Right lobe of liver (tissue), 6 donors: ENCODE measurements around the gene GPX5. TPM values are rescaled to one million over a fixed set of nuclear protein-coding genes. Genes with fewer than 3 reads are reported as not detected.
A peak's percentile ranks its signal among the peaks of the same experiment; 100 is the strongest.

ENCODE experiments used
- ATAC-seq, 4 donors: fragments of 200-7000 bp; cut with Tn5 transposase; one replicate each; pipeline ENCODE4 v1.9.1; 2020; ENCODE audit warnings: mild to moderate bottlenecking in 4 of 4, moderate library complexity in 4 of 4
- DNase-seq, 3 donors: peaks; one replicate each; pipeline ENCODE4 v3.0.0-alpha.2; 2020
- H3K27ac ChIP-seq, 3 donors: fragments of 200-600 bp; one replicate each; pipeline ENCODE4 v1.8.0; 2022
- H3K27me3 ChIP-seq, 2 donors: fragments of 200-600 bp; one replicate each; pipeline ENCODE4 v1.8.0; 2022
- H3K36me3 ChIP-seq, 4 donors: fragments of 200-600 bp; sonication (generic) in 1 of 4; one replicate each; pipeline versions ENCODE4 v1.5.1 to v1.8.0; 2017 to 2022; ENCODE audit warnings: control low read depth in 1 of 4
- H3K4me1 ChIP-seq, 4 donors: fragments of 200-600 bp; sonication (generic) in 1 of 4; one replicate each; pipeline versions ENCODE4 v1.5.1 to v1.8.0; 2017 to 2022; ENCODE audit warnings: control low read depth in 1 of 4
- H3K4me3 ChIP-seq, 3 donors: fragments of 200-600 bp; one replicate each; pipeline ENCODE4 v1.8.0; 2022
- H3K9me3 ChIP-seq, 4 donors: fragments of 200-600 bp; sonication (generic) in 1 of 4; one replicate each; pipeline versions ENCODE4 v1.5.1 to v1.8.0; 2017 to 2022; ENCODE audit warnings: control low read depth in 1 of 4
- CTCF ChIP-seq, 4 donors: fragments of 200-600 bp in 3 of 4; fragments of 450-650 bp in 1 of 4; IDR thresholded peaks; one replicate each; pipeline versions ENCODE4 v1.5.1 to v1.8.0; 2016 to 2022; ENCODE audit warnings: antibody characterized with exemption in 4 of 4, mild to moderate bottlenecking in 2 of 4
- POLR2A ChIP-seq: fragments of 450-650 bp; IDR thresholded peaks from one replicate; pipeline ENCODE4 v1.6.1; 2017; ENCODE audit warnings: antibody characterized with exemption, mild to moderate bottlenecking
- WGBS: methylation state at CpG from one replicate; pipeline ENCODE4 v1.1.6; 2018; ENCODE audit warnings: low coverage, low lambda C conversion rate; ENCODE audit not compliant: insufficient coverage; ENCODE audit errors: missing lambda C conversion rate; 5-methylcytosine and 5-hydroxymethylcytosine counted together
- intact Hi-C, 2 donors: fragments of 100-400 bp; cut with DNase I; formaldehyde crosslinking; loops; one replicate each; pipeline versions ENCODE4 v1.11.2 to v1.14.1; 2022
- total RNA-seq, 6 experiments: library from RNA; depleted of rRNA in 2 of 6; stranded (reverse); fragments of >200 nt in 2 of 6; fragmentation: NEBNext Ultra II Directional in 3 of 6; extraction: Animal tissue kit (Norgen Biotek cat#: 25700) in 3 of 6; gene quantifications; one replicate each; pipeline versions ENCODE4 v1.1.0 to v1.2.4, GENCODE V29; 2016 to 2023
- donor health status: DM: no; HTN: yes; CAD: no.
- donor health status: DM: no; HTN: no; CAD: no.
- donor health status: DM: no; HTN: no; CAD: no.
- donor health status: DM: no; HTN: yes; CAD: no.
- donor health status: DM: no; HTN: yes; CAD: no.

The GPX5 gene
- total RNA-seq, 6 experiments from 2014 or later: not detected

- Histone ChIP-seq H3K9me3 (no peaks in the 10 kb centered on the region), H3K36me3 (no peaks in the 10 kb centered on the region), H3K4me1 (no peaks in the 10 kb centered on the region), H3K4me3 (no peak overlapping the region), H3K27ac (no peak overlapping the region), H3K27me3 (peaks cover 0 to 4% of the 10 kb centered on the region in 2 donors)
- no peak for ATAC-seq
- WGBS: 60% methylated on average over 1 of the region's 1 CpG
- TF ChIP-seq POLR2A (no peak), CTCF (IDR thresholded peaks at IDR 0.05) (no peak)
- intact Hi-C loops: no loop called here
- no peak for DNase-seq
Observed at GRCh38 chr6:28486533-28486932, 39.1 kb upstream of the GPX5 start.

- intact Hi-C loops: no loop called here
- peaks cover 0 to 4% of the 10 kb centered on the region in 2 donors for H3K27me3 ChIP-seq
- no peaks in the 10 kb centered on the region for H3K4me1 ChIP-seq
- H3K4me3 ChIP-seq: no peak overlapping the region
- 45% methylated on average over 3 of the region's 3 CpGs for WGBS
- H3K27ac ChIP-seq: no peak overlapping the region
- ATAC-seq: no peak
- TF ChIP-seq POLR2A (no peak), CTCF (IDR thresholded peaks at IDR 0.05) (no peak)
- no peaks in the 10 kb centered on the region for H3K9me3 ChIP-seq
- DNase-seq: no peak
- no peaks in the 10 kb centered on the region for H3K36me3 ChIP-seq
Observed at GRCh38 chr6:28486988-28487742, 38.5 kb upstream of the GPX5 start.

- Histone ChIP-seq H3K36me3 (no peaks in the 10 kb centered on the region), H3K9me3 (no peaks in the 10 kb centered on the region), H3K27me3 (peaks cover 0 to 4% of the 10 kb centered on the region in 2 donors), H3K27ac (no peak overlapping the region), H3K4me1 (no peaks in the 10 kb centered on the region), H3K4me3 (no peak overlapping the region)
- no peak for ATAC-seq
- DNase-seq: no peak
- intact Hi-C loops: no loop called here
- WGBS: 18% methylated on average over 14 of the region's 14 CpGs
- TF ChIP-seq POLR2A (no peak), CTCF (IDR thresholded peaks at IDR 0.05) (no peak)
Observed at GRCh38 chr6:28488916-28489365, 36.7 kb upstream of the GPX5 start.

DNA sequence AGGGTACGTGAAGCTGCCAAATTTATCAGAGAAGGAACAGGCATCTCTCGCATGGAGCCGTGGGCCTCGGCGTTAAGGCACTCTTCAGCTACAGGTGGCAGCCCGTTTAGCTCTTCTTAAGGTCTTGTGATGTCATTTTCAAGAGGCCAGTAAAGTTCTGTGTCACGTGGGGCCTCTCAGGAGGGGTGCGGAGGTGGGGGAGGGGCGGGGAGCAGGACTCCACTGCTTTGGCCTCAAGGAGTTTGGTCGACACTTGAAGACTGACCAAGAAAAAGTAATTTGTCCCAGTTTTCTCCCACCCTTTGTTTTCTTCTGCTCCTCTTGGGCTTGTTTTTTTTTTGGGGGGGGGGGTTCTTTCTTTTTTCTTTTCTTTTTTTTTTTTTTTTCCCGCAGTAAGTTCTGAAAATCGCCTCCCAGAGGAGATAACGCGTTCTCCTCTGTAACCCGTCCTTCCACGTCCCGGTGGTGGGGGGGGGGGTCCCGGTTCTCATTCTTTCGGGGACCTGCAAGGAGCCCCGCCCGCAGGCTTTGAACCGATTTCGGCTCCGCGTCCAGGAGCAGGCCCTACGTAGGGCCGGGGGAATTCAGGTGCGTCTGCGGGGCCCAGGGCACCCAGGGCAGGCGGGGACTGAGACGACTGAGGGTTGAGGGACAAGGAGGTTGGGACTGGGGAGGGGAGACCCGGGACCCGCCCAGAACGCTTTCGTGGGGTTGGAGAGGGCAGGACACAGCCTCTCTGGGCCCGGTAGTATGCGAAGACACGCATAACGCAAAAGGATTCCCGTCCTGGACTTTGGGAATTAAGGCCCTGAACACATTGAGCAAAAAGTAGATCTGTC, 36.1 kb upstream of the GPX5 start:
- no peaks in the 10 kb centered on the region for H3K36me3 ChIP-seq
- no peaks in the 10 kb centered on the region for H3K9me3 ChIP-seq
- 5% methylated on average over 20 of the region's 40 CpGs for WGBS
- intact Hi-C loops: no loop called here
- ATAC-seq (peak in 3 of 4 donors; percentile 20 to 35 (median 26)), DNase-seq (peak in 1 of 3 donors; percentile 29)
- no peaks in the 10 kb centered on the region for H3K4me1 ChIP-seq
- H3K27ac ChIP-seq: no peak overlapping the region
- TF ChIP-seq POLR2A: no peak
- TF ChIP-seq CTCF (IDR thresholded peaks at IDR 0.05): no peak
- peak overlapping the region in 1 of 3 donors; percentile 21 for H3K4me3 ChIP-seq
- H3K27me3 ChIP-seq: peaks cover 0 to 4% of the 10 kb centered on the region in 2 donors
